ENCODE data around the gene CLPTM1L.
A peak's percentile ranks its signal among the peaks of the same experiment; 100 is the strongest.

GRCh38 chr5:1344975-1345838 is at the start of gene CLPTM1L:
- TF ChIP-seq, protein P1, sequence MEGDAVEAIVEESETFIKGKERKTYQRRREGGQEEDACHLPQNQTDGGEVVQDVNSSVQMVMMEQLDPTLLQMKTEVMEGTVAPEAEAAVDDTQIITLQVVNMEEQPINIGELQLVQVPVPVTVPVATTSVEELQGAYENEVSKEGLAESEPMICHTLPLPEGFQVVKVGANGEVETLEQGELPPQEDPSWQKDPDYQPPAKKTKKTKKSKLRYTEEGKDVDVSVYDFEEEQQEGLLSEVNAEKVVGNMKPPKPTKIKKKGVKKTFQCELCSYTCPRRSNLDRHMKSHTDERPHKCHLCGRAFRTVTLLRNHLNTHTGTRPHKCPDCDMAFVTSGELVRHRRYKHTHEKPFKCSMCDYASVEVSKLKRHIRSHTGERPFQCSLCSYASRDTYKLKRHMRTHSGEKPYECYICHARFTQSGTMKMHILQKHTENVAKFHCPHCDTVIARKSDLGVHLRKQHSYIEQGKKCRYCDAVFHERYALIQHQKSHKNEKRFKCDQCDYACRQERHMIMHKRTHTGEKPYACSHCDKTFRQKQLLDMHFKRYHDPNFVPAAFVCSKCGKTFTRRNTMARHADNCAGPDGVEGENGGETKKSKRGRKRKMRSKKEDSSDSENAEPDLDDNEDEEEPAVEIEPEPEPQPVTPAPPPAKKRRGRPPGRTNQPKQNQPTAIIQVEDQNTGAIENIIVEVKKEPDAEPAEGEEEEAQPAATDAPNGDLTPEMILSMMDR (IDR thresholded peaks at IDR 0.05), result peak in 2 of 5 experiments; percentile 7 to 10
- TF ChIP-seq EP300 (IDR thresholded peaks at IDR 0.05; ENCODE audit: low read depth) (no peak), POLR2A (IDR thresholded peaks at IDR 0.05) (peak; percentile 82)

Data from transverse colon (tissue), 3 donors.